ENCODE data around the gene IGSF5. TPM values are rescaled to one million over a fixed set of nuclear protein-coding genes. Genes with fewer than 3 reads are reported as not detected.

The IGSF5 gene
- polyA plus RNA-seq, 3 donors, result not detected

- no peak overlapping the region for H3K4me3 Mint-ChIP-seq
- Histone ChIP-seq H3K4me3 (replicated peaks in 1 of 3; ENCODE audit: low read depth in 2 of 3, low read length in 3 of 3) (no peak overlapping the region), H3K27me3 (ENCODE audit: control insufficient read depth in 2 of 2, insufficient read depth in 2 of 2, low read length in 2 of 2) (no peaks in the 10 kb centered on the region), H3K27ac (ENCODE audit: low read depth in 1 of 2, low read length in 2 of 2) (no peak overlapping the region), H3K9me3 (replicated peaks in 1 of 2; ENCODE audit: control insufficient read depth in 1 of 2, insufficient read depth in 1 of 2, low read length in 2 of 2) (no peaks in the 10 kb centered on the region), H4K20me1 (ENCODE audit: insufficient read depth, low read length) (no peaks in the 10 kb centered on the region), H2AFZ (ENCODE audit: insufficient read depth, low read depth, low read length, poor library complexity, severe bottlenecking) (no peak overlapping the region), H3K9ac (ENCODE audit: insufficient read depth, low read length, poor library complexity, severe bottlenecking) (no peak overlapping the region), H3K4me1 (ENCODE audit: control insufficient read depth in 1 of 2, insufficient read depth in 2 of 2, low read length in 2 of 2) (no peaks in the 10 kb centered on the region), H3K79me2 (ENCODE audit: insufficient read depth, low read length) (no peaks in the 10 kb centered on the region), H3K36me3 (replicated peaks in 1 of 2; ENCODE audit: control insufficient read depth in 1 of 2, insufficient read depth in 2 of 2, low read length in 2 of 2) (no peaks in the 10 kb centered on the region), H3K4me2 (replicated peaks; ENCODE audit: extremely low read depth, low read length, poor library complexity, severe bottlenecking) (no peak overlapping the region)
- DNase-seq, result no peak
- H3K4me1 Mint-ChIP-seq, result no peaks in the 10 kb centered on the region
- H3K9me3 Mint-ChIP-seq, result peaks cover 0 to 8% (median 3%) of the 10 kb centered on the region in 7 donors
- intact Hi-C loops (cut with micrococcal nuclease), result no loop called here
- H3K27ac Mint-ChIP-seq, result no peak overlapping the region
- H3K36me3 Mint-ChIP-seq, result no peaks in the 10 kb centered on the region
- H3K27me3 Mint-ChIP-seq (ENCODE audit: low read depth in 3 of 3), result peaks cover 0 to 4% (median 2%) of the 10 kb centered on the region in 3 donors
- no peak for TF ChIP-seq CTCF (IDR thresholded peaks at IDR 0.05)
- WGBS (ENCODE audit: insufficient coverage), result 80% methylated on average over 15 of the region's 22 CpGs
Measured at GRCh38 chr21:39840373-39841097, 95.6 kb downstream of the IGSF5 start.

- Histone ChIP-seq H3K79me2 (ENCODE audit: insufficient read depth, low read length) (no peaks in the 10 kb centered on the region), H3K4me1 (ENCODE audit: control insufficient read depth in 1 of 2, insufficient read depth in 2 of 2, low read length in 2 of 2) (no peaks in the 10 kb centered on the region), H3K27ac (ENCODE audit: low read depth in 1 of 2, low read length in 2 of 2) (no peak overlapping the region), H3K9ac (ENCODE audit: insufficient read depth, low read length, poor library complexity, severe bottlenecking) (no peak overlapping the region), H3K4me2 (replicated peaks; ENCODE audit: extremely low read depth, low read length, poor library complexity, severe bottlenecking) (no peak overlapping the region), H3K9me3 (replicated peaks in 1 of 2; ENCODE audit: control insufficient read depth in 1 of 2, insufficient read depth in 1 of 2, low read length in 2 of 2) (no peaks in the 10 kb centered on the region), H3K4me3 (replicated peaks in 1 of 3; ENCODE audit: low read depth in 2 of 3, low read length in 3 of 3) (no peak overlapping the region), H3K27me3 (ENCODE audit: control insufficient read depth in 2 of 2, insufficient read depth in 2 of 2, low read length in 2 of 2) (no peaks in the 10 kb centered on the region), H3K36me3 (replicated peaks in 1 of 2; ENCODE audit: control insufficient read depth in 1 of 2, insufficient read depth in 2 of 2, low read length in 2 of 2) (no peaks in the 10 kb centered on the region), H2AFZ (ENCODE audit: insufficient read depth, low read depth, low read length, poor library complexity, severe bottlenecking) (no peak overlapping the region), H4K20me1 (ENCODE audit: insufficient read depth, low read length) (no peaks in the 10 kb centered on the region)
- Mint-ChIP-seq H3K36me3 (no peaks in the 10 kb centered on the region), H3K4me3 (no peak overlapping the region), H3K27me3 (ENCODE audit: low read depth in 3 of 3) (peaks cover 2 to 4% (median 2%) of the 10 kb centered on the region in 3 donors), H3K27ac (peak overlapping the region in 1 of 7 donors; percentile 1), H3K4me1 (no peaks in the 10 kb centered on the region), H3K9me3 (peaks cover 0 to 8% (median 3%) of the 10 kb centered on the region in 7 donors)
- no peak for DNase-seq
- no peak for TF ChIP-seq CTCF (IDR thresholded peaks at IDR 0.05)
- WGBS (ENCODE audit: insufficient coverage), result 92% methylated on average over 11 of the region's 14 CpGs
- intact Hi-C loops (cut with micrococcal nuclease), result no loop called here
Measured at GRCh38 chr21:39842741-39843459, 97.9 kb downstream of the IGSF5 start.
